ENCODE results near the gene CCDC28B.

DNA sequence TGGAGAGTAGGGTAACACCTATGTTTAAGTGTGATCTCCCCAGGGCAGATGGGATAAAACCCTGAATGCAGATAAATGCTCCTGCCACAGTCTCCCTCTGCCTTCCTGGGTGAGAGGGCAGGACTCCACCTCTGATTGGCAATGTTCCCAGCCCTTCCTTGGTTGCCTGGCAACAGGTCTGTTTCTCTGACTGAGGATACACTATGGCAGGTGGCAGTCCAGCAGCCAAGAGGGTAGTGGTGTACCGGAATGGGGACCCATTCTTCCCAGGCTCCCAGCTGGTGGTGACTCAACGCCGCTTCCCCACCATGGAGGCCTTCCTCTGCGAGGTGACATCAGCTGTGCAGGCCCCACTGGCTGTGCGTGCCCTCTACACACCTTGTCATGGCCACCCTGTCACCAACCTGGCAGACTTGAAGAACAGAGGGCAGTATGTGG is 8.5 kb downstream of the CCDC28B start, which contains the start of gene DCDC2B:
- TF ChIP-seq CTCF (conservative IDR thresholded peaks at IDR 0.05; ENCODE audit: low read length) (no peak), EZH2phosphoT487 (IDR thresholded peaks at IDR 0.05; ENCODE audit: borderline replicate concordance, low read depth, low read length) (no peak)
